Loucy (cell line): ENCODE measurements around the gene ETS2.

Source experiments
- H2AFZ ChIP-seq: fragments of 200-600 bp; sonication (generic); 2 replicates; pipeline ENCODE4 v1.6.0; 2016; ENCODE audit warnings: antibody characterized with exemption, mild to moderate bottlenecking, low read length, moderate library complexity
- H3F3A ChIP-seq: fragments of 200-600 bp; 2 replicates; pipeline ENCODE4 v1.6.0; 2016; ENCODE audit warnings: antibody characterized with exemption, low read depth, mild to moderate bottlenecking
- H3K27me3 ChIP-seq: fragments of 200-600 bp; sonication (generic); 2 replicates; pipeline ENCODE4 v1.6.1; 2014; ENCODE audit warnings: low read length, mild to moderate bottlenecking; ENCODE audit not compliant: insufficient read depth, poor library complexity, severe bottlenecking
- H3K36me3 ChIP-seq: fragments of 200-600 bp; sonication (generic); 2 replicates; pipeline ENCODE4 v1.6.1; 2016; ENCODE audit warnings: low read length; ENCODE audit not compliant: insufficient read depth
- H3K4me1 ChIP-seq: fragments of 200-600 bp; sonication (generic); 2 replicates; pipeline ENCODE4 v1.5.1; 2014; ENCODE audit warnings: low read length, mild to moderate bottlenecking; ENCODE audit not compliant: insufficient read depth, poor library complexity, severe bottlenecking
- H3K4me2 ChIP-seq: fragments of 200-600 bp; sonication (generic); 2 replicates; pipeline ENCODE4 v1.6.0; 2014; ENCODE audit warnings: antibody characterized with exemption, low read length, low read depth, mild to moderate bottlenecking; ENCODE audit not compliant: poor library complexity, severe bottlenecking
- H3K4me3 ChIP-seq: fragments of 200-600 bp; sonication (generic); 2 replicates; pipeline ENCODE4 v1.5.1; 2014; ENCODE audit warnings: low read length, mild to moderate bottlenecking, mixed read lengths; ENCODE audit not compliant: poor library complexity, severe bottlenecking
- H3K79me2 ChIP-seq: fragments of 200-600 bp; sonication (generic); 2 replicates; pipeline ENCODE4 v1.6.1; 2014; ENCODE audit warnings: low read length; ENCODE audit not compliant: insufficient read depth
- H3K9ac ChIP-seq: fragments of 200-600 bp; sonication (generic); 2 replicates; pipeline ENCODE4 v1.6.0; 2014; ENCODE audit warnings: mild to moderate bottlenecking, low read depth, low read length, moderate library complexity; ENCODE audit not compliant: poor library complexity, severe bottlenecking
- H3K9me2 ChIP-seq: fragments of 200-600 bp; sonication (generic); replicated peaks from 2 replicates; pipeline ENCODE4 v1.6.1; 2016; ENCODE audit warnings: low read depth, low read length, mixed read lengths
- H3K9me3 ChIP-seq: fragments of 200-600 bp; sonication (generic); 2 replicates; pipeline ENCODE4 v1.6.1; 2014; ENCODE audit warnings: mild to moderate bottlenecking, antibody characterized with exemption, low read length, low read depth; ENCODE audit not compliant: insufficient read depth
- H4K20me1 ChIP-seq: fragments of 200-600 bp; sonication (generic); 2 replicates; pipeline ENCODE4 v1.6.0; 2014; ENCODE audit warnings: antibody characterized with exemption, low read length, mild to moderate bottlenecking; ENCODE audit not compliant: insufficient read depth, poor library complexity, severe bottlenecking
- CTCF ChIP-seq: fragments of 200-600 bp; sonication (generic); conservative IDR thresholded peaks from 2 replicates; pipeline ENCODE4 v1.5.1; 2014; ENCODE audit warnings: mild to moderate bottlenecking, antibody characterized with exemption, low read length
- EZH2phosphoT487 ChIP-seq: fragments of 200-600 bp; IDR thresholded peaks from 2 replicates; pipeline ENCODE4 v1.6.1; 2018; ENCODE audit warnings: antibody characterized with exemption, mild to moderate bottlenecking, moderate library complexity, borderline replicate concordance

Gene ETS2

GRCh38 chr21:38798481-38798882 is 7.2 kb upstream of the ETS2 start:
- Histone ChIP-seq H3F3A (no peaks in the 10 kb centered on the region), H4K20me1 (no peaks in the 10 kb centered on the region), H3K36me3 (no peaks in the 10 kb centered on the region), H3K79me2 (no peaks in the 10 kb centered on the region), H3K4me1 (peaks cover 10% of the 10 kb centered on the region), H3K27me3 (no peaks in the 10 kb centered on the region), H3K9ac (no peak overlapping the region), H3K4me2 (no peak overlapping the region), H3K9me2 (no peaks in the 10 kb centered on the region), H2AFZ (no peak overlapping the region), H3K4me3 (no peak overlapping the region), H3K9me3 (no peaks in the 10 kb centered on the region)
- no peak for TF ChIP-seq CTCF
- TF ChIP-seq EZH2phosphoT487 = no peak

- Histone ChIP-seq H3K79me2 (peaks cover 8% of the 10 kb centered on the region; the same call in 1 of the 2 replicates), H3K9me3 (no peaks in the 10 kb centered on the region), H3K9ac (no peak overlapping the region), H3K4me3 (no peak overlapping the region), H3K9me2 (no peaks in the 10 kb centered on the region), H3K4me2 (no peak overlapping the region), H3K4me1 (peaks cover 15% of the 10 kb centered on the region), H2AFZ (no peak overlapping the region), H3K27me3 (no peaks in the 10 kb centered on the region), H3K36me3 (no peaks in the 10 kb centered on the region), H3F3A (no peaks in the 10 kb centered on the region), H4K20me1 (no peaks in the 10 kb centered on the region)
- TF ChIP-seq EZH2phosphoT487 (no peak), CTCF (no peak)
These were observed 5.5 kb upstream of the ETS2 start for GRCh38 chr21:38800046-38800758.

- TF ChIP-seq CTCF (no peak), EZH2phosphoT487 (no peak)
- H3K4me1 ChIP-seq = peaks cover 10% of the 10 kb centered on the region
- no peak overlapping the region for H3K4me2 ChIP-seq
- peaks cover 2% of the 10 kb centered on the region for H4K20me1 ChIP-seq
- H3K79me2 ChIP-seq = peaks cover 15% of the 10 kb centered on the region
- H3F3A ChIP-seq = no peaks in the 10 kb centered on the region
- no peaks in the 10 kb centered on the region for H3K36me3 ChIP-seq
- no peaks in the 10 kb centered on the region for H3K27me3 ChIP-seq
- H2AFZ ChIP-seq = no peak overlapping the region
- no peaks in the 10 kb centered on the region for H3K9me3 ChIP-seq
- H3K4me3 ChIP-seq = no peak overlapping the region
- H3K9ac ChIP-seq = no peak overlapping the region
- no peaks in the 10 kb centered on the region for H3K9me2 ChIP-seq
These were observed 4.6 kb upstream of the ETS2 start for GRCh38 chr21:38800924-38801744.
